GM12878 (cell line): ENCODE results near the gene PHLDB1. TPM values are rescaled to one million over a fixed set of nuclear protein-coding genes. Genes with fewer than 3 reads are reported as not detected.

Experiments
- ATAC-seq: fragments of 200-7000 bp; cut with Tn5 transposase; 3 replicates; pipeline ENCODE4 v1.9.1; 2020; ENCODE audit warnings: mild to moderate bottlenecking, moderate library complexity
- BruUV-seq: library from RNA; stranded (reverse); fragments of 400-500 nt; replicated peaks from 2 replicates; lab custom pipeline; 2021; lab: Mats Ljungman, UMichigan
- CTCF ChIA-PET: fragments of 300-600 bp; sonication (Branson Sonifier 250); formaldehyde crosslinking; extraction: SDS; loops from one replicate; lab custom pipeline; 2021; ENCODE audit warnings: inconsistent platforms; lab: Yijun Ruan, JAX
- POLR2A ChIA-PET: fragments of 350-600 bp; formaldehyde crosslinking; extraction: SDS; loops from one replicate; lab custom pipeline; 2021; ENCODE audit warnings: inconsistent platforms; lab: Charles Lee
- RAD21 ChIA-PET: fragments of 300-600 bp; sonication (Branson Sonifier 250); formaldehyde crosslinking; loops from one replicate; lab custom pipeline; 2023; ENCODE audit warnings: antibody characterized with exemption; ENCODE audit not compliant: unreplicated experiment; lab: Charles Lee
- SMC1A ChIA-PET: fragments of 300-600 bp; sonication (Branson Sonifier 250); formaldehyde crosslinking; loops from one replicate; lab custom pipeline; 2023; ENCODE audit not compliant: unreplicated experiment, uncharacterized antibody; lab: Charles Lee
- DNase-seq: peaks from one replicate; pipeline ENCODE4 v3.0.0-alpha.2; 2011; ENCODE audit warnings: low read depth, low spot score
- FAIRE-seq: peaks from 3 replicates; lab custom pipeline; 2011; peaks lifted over from hg19 to GRCh38; lab: Jason Lieb, UNC
- H2AFZ ChIP-seq: 2 replicates; pipeline ENCODE4 v1.6.0; 2011; ENCODE audit warnings: low read depth, low read length, control low read depth; ENCODE audit not compliant: control insufficient read depth
- H3K27ac ChIP-seq: 2 replicates; pipeline ENCODE4 v1.5.1; 2011; ENCODE audit warnings: control low read depth; ENCODE audit not compliant: control insufficient read depth, insufficient read depth
- H3K27me3 ChIP-seq, 2 experiments: replicated peaks in 1 of 2; 2 replicates each; pipeline versions ENCODE4 v1.6.0 to v1.6.1; 2011; ENCODE audit warnings: low read length in 1 of 2; ENCODE audit not compliant: control insufficient read depth in 2 of 2, insufficient read depth in 2 of 2
- H3K36me3 ChIP-seq, 2 experiments: 2 replicates each; pipeline ENCODE4 v1.5.1; 2011; ENCODE audit warnings: low read length in 1 of 2; ENCODE audit not compliant: control insufficient read depth in 2 of 2, insufficient read depth in 2 of 2
- H3K4me1 ChIP-seq: 2 replicates; pipeline ENCODE4 v1.6.1; 2011; ENCODE audit warnings: mild to moderate bottlenecking, low read length, moderate library complexity, mixed read lengths; ENCODE audit not compliant: control insufficient read depth, insufficient read depth
- H3K4me2 ChIP-seq: 2 replicates; pipeline ENCODE4 v1.6.0; 2011; ENCODE audit warnings: control low read depth; ENCODE audit not compliant: control insufficient read depth, insufficient read depth
- H3K4me3 ChIP-seq: fragments of 200-600 bp; sonication (generic); 2 replicates; pipeline ENCODE4 v1.5.1; 2016
- H3K79me2 ChIP-seq: 2 replicates; pipeline ENCODE4 v1.6.0; 2011; ENCODE audit warnings: low read length; ENCODE audit not compliant: control insufficient read depth, insufficient read depth
- H3K9ac ChIP-seq: 2 replicates; pipeline ENCODE4 v1.8.0; 2011; ENCODE audit warnings: low read length, control low read depth, mixed read lengths; ENCODE audit not compliant: control insufficient read depth, insufficient read depth
- H3K9me3 ChIP-seq: replicated peaks from 3 replicates; pipeline ENCODE4 v1.5.1; 2011; ENCODE audit warnings: mild to moderate bottlenecking, low read length; ENCODE audit not compliant: control insufficient read depth, insufficient read depth
- H4K20me1 ChIP-seq: 2 replicates; pipeline ENCODE4 v1.6.0; 2011; ENCODE audit not compliant: control insufficient read depth, insufficient read depth
- BCL11A ChIP-seq: IDR thresholded peaks from 2 replicates; pipeline ENCODE4 v1.6.1; 2011; ENCODE audit warnings: low read depth, low read length
- CBX5 ChIP-seq: sonication (generic); IDR thresholded peaks from 2 replicates; pipeline ENCODE4 v1.6.1; 2016; ENCODE audit warnings: low read depth, moderate library complexity, mild to moderate bottlenecking, inconsistent platforms
- CTCF ChIP-seq, 3 experiments: IDR thresholded peaks in 2 of 3; conservative IDR thresholded peaks in 1 of 3; 2 replicates each; pipeline ENCODE4 v1.5.1; 2011; ENCODE audit warnings: low read depth in 3 of 3, low read length in 3 of 3, mild to moderate bottlenecking in 3 of 3, control low read depth in 2 of 3, moderate library complexity in 2 of 3, inconsistent platforms in 1 of 3, mixed read lengths in 1 of 3; ENCODE audit not compliant: control insufficient read depth in 2 of 3, insufficient read depth in 1 of 3; ENCODE audit errors: extremely low read depth in 1 of 3
- ETV6 ChIP-seq, 2 experiments: fragments of 450-650 bp in 1 of 2; IDR thresholded peaks in 1 of 2; conservative IDR thresholded peaks in 1 of 2; 2 replicates each; pipeline ENCODE4 v1.6.1; 2014; ENCODE audit warnings: antibody characterized with exemption in 1 of 2, borderline replicate concordance in 1 of 2, low read depth in 1 of 2, mild to moderate bottlenecking in 1 of 2, moderate library complexity in 1 of 2
- FOS ChIP-seq: IDR thresholded peaks from 3 replicates; pipeline ENCODE4 v1.6.1; 2011; ENCODE audit warnings: borderline replicate concordance; ENCODE audit not compliant: insufficient read length; ENCODE audit errors: extremely low read depth
- JUNB ChIP-seq: IDR thresholded peaks from 2 replicates; pipeline ENCODE4 v1.6.1; 2016; ENCODE audit warnings: antibody characterized with exemption, mild to moderate bottlenecking
- KLF5 ChIP-seq: fragments of 450-650 bp; IDR thresholded peaks from 2 replicates; pipeline ENCODE4 v1.6.1; 2014; ENCODE audit warnings: mild to moderate bottlenecking; ENCODE audit not compliant: partially characterized antibody
- MYC ChIP-seq: IDR thresholded peaks from 2 replicates; pipeline ENCODE4 v1.6.1; 2011; ENCODE audit warnings: mild to moderate bottlenecking, low read length, moderate library complexity, inconsistent platforms; ENCODE audit not compliant: insufficient read depth, insufficient replicate concordance, insufficient read length, severe bottlenecking
- NFYB ChIP-seq: IDR thresholded peaks from 2 replicates; pipeline ENCODE4 v1.6.1; 2011; ENCODE audit warnings: low read depth, mild to moderate bottlenecking, low read length, improper control_type of control experiment, moderate library complexity; ENCODE audit not compliant: insufficient read depth
- NR2C2 ChIP-seq: IDR thresholded peaks from 2 replicates; pipeline ENCODE4 v1.6.1; 2011; ENCODE audit warnings: borderline replicate concordance, low read depth; ENCODE audit not compliant: control insufficient read depth, insufficient read length
- POU2F2 ChIP-seq: IDR thresholded peaks from 3 replicates; pipeline ENCODE4 v1.6.1; 2011; ENCODE audit warnings: low read depth, mild to moderate bottlenecking, low read length, borderline replicate concordance
- SIX5 ChIP-seq: IDR thresholded peaks from 2 replicates; pipeline ENCODE4 v1.6.1; 2011; ENCODE audit warnings: mild to moderate bottlenecking, low read depth, low read length, moderate library complexity; ENCODE audit not compliant: severe bottlenecking
- SMAD1 ChIP-seq: fragments of 450-650 bp; IDR thresholded peaks from 2 replicates; pipeline ENCODE4 v1.6.1; 2018; ENCODE audit warnings: mild to moderate bottlenecking, low read depth; ENCODE audit not compliant: partially characterized antibody
- SREBF1 ChIP-seq: IDR thresholded peaks from 2 replicates; pipeline ENCODE4 v1.6.1; 2012; ENCODE audit warnings: mild to moderate bottlenecking, low read length
- STAT3 ChIP-seq: IDR thresholded peaks from 2 replicates; pipeline ENCODE4 v1.6.1; 2011; ENCODE audit warnings: low read depth, low read length, improper control_type of control experiment
- TARDBP ChIP-seq: IDR thresholded peaks from 2 replicates; pipeline ENCODE4 v1.6.1; 2016; ENCODE audit warnings: borderline replicate concordance
- WGBS: methylation state at CpG from one replicate; pipeline ENCODE4 v1.1.6; 2016; ENCODE audit warnings: low lambda C conversion rate; ENCODE audit not compliant: insufficient replicate concordance, insufficient coverage; ENCODE audit errors: missing lambda C conversion rate; 5-methylcytosine and 5-hydroxymethylcytosine counted together
- in situ Hi-C: fragments of 300-500 bp; cut with MboI; formaldehyde crosslinking; loops from 9 replicates; pipeline ENCODE4 v1.14.3; 2018; ENCODE audit warnings: mixed read lengths
- intact Hi-C: fragments of 100-400 bp; cut with micrococcal nuclease; formaldehyde crosslinking; loops from one replicate; pipeline ENCODE4 v1.14.2; 2022; ENCODE audit not compliant: unreplicated experiment
- polyA plus RNA-seq, 11 experiments: library from polyadenylated mRNA; depleted of rRNA in 4 of 11; unstranded in 6 of 11; stranded (reverse) in 5 of 11; fragments of >200 nt; fragmentation: Nextera tagmentation in 4 of 11; fragmentation: Illumina TruSeq in 1 of 11; extraction: Ambion mirVana in 4 of 11; extraction: Trizol in 1 of 11; gene quantifications; 1 replicate in 1 of 11; 2 replicates in 10 of 11; pipeline versions ENCODE4 v1.2.1 to v1.2.3, GENCODE V29; 2011 to 2016; ENCODE audit warnings: inconsistent platforms in 2 of 11, missing spikeins in 2 of 11, low read depth in 1 of 11
- total RNA-seq, 4 experiments: library from RNA; depleted of rRNA in 3 of 4; stranded (reverse); fragments of >200 nt in 3 of 4; fragmentation: Illumina TruSeq in 1 of 4; extraction: Trizol in 1 of 4; gene quantifications; 2 replicates each; pipeline versions ENCODE4 v1.2.1 to v1.2.3, GENCODE V29; 2013 to 2021

PHLDB1 gene
- total and polyA plus RNA-seq, 10 of the 15 experiments (the other 5 are each of a cell fraction or from before 2014, with no cell fraction given): 0.03 to 0.26 (median 0.18) TPM; not detected in 4

GRCh38 chr11:118651820-118652219, 44.4 kb downstream of the PHLDB1 start:
- RAD21 ChIA-PET: interaction anchor here (0.7 kb wide), 1 partner anchor 29 kb away, joined by 3 read pairs; no protein-coding TSS in a partner anchor
- FAIRE-seq (no peak), ATAC-seq (no peak), DNase-seq (no peak)
- H3K9ac ChIP-seq: no peak overlapping the region
- no peaks in the 10 kb centered on the region for H4K20me1 ChIP-seq
- no peak overlapping the region for H2AFZ ChIP-seq
- H3K4me1 ChIP-seq: no peaks in the 10 kb centered on the region
- SMC1A ChIA-PET: interaction anchor here (0.7 kb wide), 1 partner anchor 78 kb away, joined by 4 read pairs; no protein-coding TSS in a partner anchor
- H3K9me3 ChIP-seq: no peaks in the 10 kb centered on the region
- intact Hi-C loops: no loop called here
- no TSS peak for BruUV-seq
- no peaks in the 10 kb centered on the region for H3K79me2 ChIP-seq
- 18% methylated on average over 3 of the region's 3 CpGs for WGBS
- no peak overlapping the region for H3K4me3 ChIP-seq
- no peaks in the 10 kb centered on the region for H3K36me3 ChIP-seq
- POLR2A ChIA-PET: no interaction called here
- H3K27me3 ChIP-seq: peaks cover 5% of the 10 kb centered on the region in 2 experiments; a peak in 1 of 4 replicates
- no peak overlapping the region for H3K4me2 ChIP-seq
- TF ChIP-seq SIX5 (no peak), ETV6 (conservative IDR thresholded peaks at IDR 0.05 in 1 of 2, IDR thresholded peaks at IDR 0.05 in 1 of 2; ENCODE audit: borderline replicate concordance in 1 of 2, low read depth in 1 of 2) (no peak)
- CTCF ChIA-PET: no interaction called here
- H3K27ac ChIP-seq: no peak overlapping the region
- in situ Hi-C loops: no loop called here

DNA sequence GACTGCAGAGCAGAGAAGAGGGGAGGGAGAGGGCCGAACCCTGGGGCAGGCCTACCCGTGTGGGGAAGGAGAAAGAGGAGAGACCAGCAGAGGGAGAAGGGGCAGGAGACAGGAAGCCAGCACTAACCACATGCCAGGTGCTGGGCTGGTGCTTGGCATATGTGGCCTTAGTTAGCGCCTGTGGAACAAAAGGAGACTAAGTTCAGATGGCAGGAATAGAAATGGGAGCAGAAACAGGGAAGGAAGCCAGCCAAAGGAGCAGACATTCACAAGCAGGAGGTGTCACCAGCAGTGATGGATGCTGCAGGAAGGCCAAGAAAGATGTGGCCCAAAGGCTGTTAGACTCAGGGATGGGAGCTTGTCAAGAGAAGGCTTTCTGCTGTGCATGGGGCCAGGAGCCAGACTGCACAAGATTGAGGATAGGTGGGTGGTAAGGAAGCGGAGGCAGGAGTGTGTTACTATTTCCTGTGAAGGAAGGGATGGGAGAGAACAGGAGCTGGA, 45.3 kb downstream of the PHLDB1 start:
- H3K79me2 ChIP-seq: no peaks in the 10 kb centered on the region
- ChIA-PET SMC1A (no interaction called here), RAD21 (no interaction called here), CTCF (interaction anchor here (1.1 kb wide), 1 partner anchor 14 kb away, joined by 4 read pairs; no protein-coding TSS in a partner anchor), POLR2A (no interaction called here)
- no peaks in the 10 kb centered on the region for H3K4me1 ChIP-seq
- no peaks in the 10 kb centered on the region for H4K20me1 ChIP-seq
- in situ Hi-C loops (no loop called here), intact Hi-C loops (no loop called here)
- no peak; the same call in 2 of the 3 replicates for ATAC-seq
- no peak overlapping the region for H3K27ac ChIP-seq
- no peak overlapping the region for H3K4me3 ChIP-seq
- WGBS: 0% methylated on average over 4 of the region's 4 CpGs
- no peaks in the 10 kb centered on the region for H3K9me3 ChIP-seq
- no peak overlapping the region for H3K9ac ChIP-seq
- no peak overlapping the region for H2AFZ ChIP-seq
- H3K4me2 ChIP-seq: no peak overlapping the region
- no peaks in the 10 kb centered on the region for H3K36me3 ChIP-seq
- DNase-seq: no peak
- BruUV-seq: no TSS peak
- peaks cover 5% of the 10 kb centered on the region in 2 experiments; a peak in 2 of 4 replicates for H3K27me3 ChIP-seq
- FAIRE-seq: no peak
- TF ChIP-seq SMAD1 (no peak), MYC (no peak), POU2F2 (no peak), SREBF1 (no peak), CBX5 (no peak), STAT3 (no peak), KLF5 (no peak), JUNB (no peak), FOS (no peak), BCL11A (no peak), CTCF (IDR thresholded peaks at IDR 0.05 in 2 of 3, conservative IDR thresholded peaks at IDR 0.05 in 1 of 3; ENCODE audit: control insufficient read depth in 2 of 3, extremely low read depth in 1 of 3, insufficient read depth in 1 of 3, low read depth in 3 of 3, low read length in 3 of 3) (no peak), TARDBP (no peak), NFYB (no peak), NR2C2 (no peak)
